ENCODE results near the gene ADARB2. TPM values are rescaled to one million over a fixed set of nuclear protein-coding genes. Genes with fewer than 3 reads are reported as not detected.
"Not testable (repeated sequence)": the region's sequence is repeated elsewhere in the genome, so short reads cannot be mapped to it uniquely, and the experiment has no call there.

Gene ADARB2
- polyA plus RNA-seq, 6 donors from 2014 or later, result 0.10 to 0.12 TPM; not detected in 4

- Mint-ChIP-seq H3K36me3 (no peaks in the 10 kb centered on the region), H3K27me3 (peaks cover 0 to 2% (median 0%) of the 10 kb centered on the region in 3 donors), H3K4me1 (peaks cover 51 to 68% (median 67%) of the 10 kb centered on the region in 3 donors), H3K9me3 (peaks cover 0 to under 1% (median 0%) of the 10 kb centered on the region in 7 donors), H3K27ac (peak overlapping the region in 2 of 6 donors; percentile 81 to 86), H3K4me3 (no peak overlapping the region)
- no peak for ATAC-seq (ENCODE audit: low read depth in 2 of 2)
- no peak for DNase-seq
These were observed 315.1 kb downstream of the ADARB2 start for GRCh38 chr10:1422275-1422674.

- ATAC-seq (ENCODE audit: low read depth in 2 of 2), result peak; percentile 81 to 86
- Mint-ChIP-seq H3K36me3 (no peaks in the 10 kb centered on the region), H3K9me3 (peaks cover 0 to 4% (median 0%) of the 10 kb centered on the region in 7 donors), H3K4me1 (peaks cover 45 to 60% (median 60%) of the 10 kb centered on the region in 3 donors), H3K27ac (peak overlapping the region; percentile 66 to 89 (median 81)), H3K27me3 (peaks cover 0 to 8% (median 6%) of the 10 kb centered on the region in 3 donors), H3K4me3 (peak overlapping the region; percentile 8 to 88 (median 78))
- DNase-seq, result peak; percentile 84
These were observed 316.5 kb downstream of the ADARB2 start for GRCh38 chr10:1420661-1421362.

GRCh38 chr10:1419796-1420610 lies 317.3 kb downstream of the ADARB2 start:
- no peak for DNase-seq
- H3K4me3 Mint-ChIP-seq, result peak overlapping the region in 7 of 8 donors; percentile 8 to 88 (median 73)
- H3K27me3 Mint-ChIP-seq, result peaks cover 4 to 10% (median 10%) of the 10 kb centered on the region in 3 donors
- H3K27ac Mint-ChIP-seq, result peak overlapping the region in 5 of 6 donors; percentile 66 to 88 (median 81)
- peaks cover 0 to 2% of the 10 kb centered on the region in 2 donors for H3K36me3 Mint-ChIP-seq
- peaks cover 0 to 6% (median 2%) of the 10 kb centered on the region in 7 donors for H3K9me3 Mint-ChIP-seq
- no peak for ATAC-seq (ENCODE audit: low read depth in 2 of 2)
- H3K4me1 Mint-ChIP-seq, result peaks cover 37 to 52% (median 52%) of the 10 kb centered on the region in 3 donors

- no peak for ATAC-seq (ENCODE audit: low read depth in 2 of 2)
- Mint-ChIP-seq H3K4me3 (no peak overlapping the region), H3K27me3 (peaks cover 12 to 28% (median 23%) of the 10 kb centered on the region in 3 donors), H3K27ac (no peak overlapping the region), H3K36me3 (peaks cover 0 to 11% of the 10 kb centered on the region in 2 donors), H3K9me3 (peaks cover 0 to 10% (median 2%) of the 10 kb centered on the region in 7 donors), H3K4me1 (peaks cover 27 to 41% (median 38%) of the 10 kb centered on the region in 3 donors)
- no peak for DNase-seq
These were observed 319.2 kb downstream of the ADARB2 start for GRCh38 chr10:1418031-1418550.

GRCh38 chr10:1417574-1417973 lies 319.8 kb downstream of the ADARB2 start:
- H3K27me3 Mint-ChIP-seq, result peaks cover 17 to 33% (median 27%) of the 10 kb centered on the region in 3 donors
- peak overlapping the region in 1 of 6 donors; percentile 67 for H3K27ac Mint-ChIP-seq
- H3K9me3 Mint-ChIP-seq, result peaks cover 0 to 10% (median 2%) of the 10 kb centered on the region in 7 donors
- H3K36me3 Mint-ChIP-seq, result peaks cover 0 to 15% of the 10 kb centered on the region in 2 donors
- DNase-seq (no peak), ATAC-seq (ENCODE audit: low read depth in 2 of 2) (no peak)
- peaks cover 32 to 41% (median 39%) of the 10 kb centered on the region in 3 donors for H3K4me1 Mint-ChIP-seq
- no peak overlapping the region for H3K4me3 Mint-ChIP-seq

- Mint-ChIP-seq H3K9me3 (peaks cover 0 to 10% (median 2%) of the 10 kb centered on the region in 7 donors), H3K36me3 (peaks cover 0 to 15% of the 10 kb centered on the region in 2 donors), H3K27me3 (peaks cover 19 to 35% (median 33%) of the 10 kb centered on the region in 3 donors), H3K27ac (no peak overlapping the region), H3K4me1 (peaks cover 30 to 39% (median 32%) of the 10 kb centered on the region in 3 donors), H3K4me3 (peak overlapping the region in 1 of 8 donors; percentile 64)
- DNase-seq (no peak), ATAC-seq (ENCODE audit: low read depth in 2 of 2) (no peak)
These were observed 320.8 kb downstream of the ADARB2 start for GRCh38 chr10:1416456-1417037.

GRCh38 chr10:1414893-1415292 lies 322.4 kb downstream of the ADARB2 start:
- Mint-ChIP-seq H3K4me3 (no peak overlapping the region), H3K4me1 (peaks cover 16 to 23% (median 16%) of the 10 kb centered on the region in 3 donors), H3K36me3 (peaks cover 0 to 15% of the 10 kb centered on the region in 2 donors), H3K27ac (peak overlapping the region in 1 of 6 donors; percentile 1), H3K9me3 (peaks cover 0 to 10% (median 2%) of the 10 kb centered on the region in 7 donors), H3K27me3 (peaks cover 23 to 46% (median 43%) of the 10 kb centered on the region in 3 donors)
- no peak for DNase-seq
- no peak for ATAC-seq (ENCODE audit: low read depth in 2 of 2)

GRCh38 chr10:1414346-1414745 lies 323.0 kb downstream of the ADARB2 start:
- H3K4me3 Mint-ChIP-seq, result peak overlapping the region in 1 of 8 donors; percentile 22
- H3K27me3 Mint-ChIP-seq, result peaks cover 28 to 50% (median 46%) of the 10 kb centered on the region in 3 donors
- not testable (repeated sequence) for ATAC-seq (ENCODE audit: low read depth in 2 of 2); DNase-seq
- peaks cover 0 to 10% (median 2%) of the 10 kb centered on the region in 7 donors for H3K9me3 Mint-ChIP-seq
- H3K4me1 Mint-ChIP-seq, result peaks cover 16 to 22% (median 16%) of the 10 kb centered on the region in 3 donors
- peaks cover 0 to 15% of the 10 kb centered on the region in 2 donors for H3K36me3 Mint-ChIP-seq
- H3K27ac Mint-ChIP-seq, result peak overlapping the region in 1 of 6 donors; percentile 53

GRCh38 chr10:1413823-1414222 lies 323.5 kb downstream of the ADARB2 start:
- Mint-ChIP-seq H3K27ac (no peak overlapping the region), H3K36me3 (peaks cover 0 to 15% of the 10 kb centered on the region in 2 donors), H3K9me3 (peaks cover 0 to 10% (median 2%) of the 10 kb centered on the region in 7 donors), H3K4me1 (peaks cover 16 to 22% (median 16%) of the 10 kb centered on the region in 3 donors), H3K27me3 (peaks cover 32 to 56% (median 49%) of the 10 kb centered on the region in 3 donors), H3K4me3 (no peak overlapping the region)
- DNase-seq (no peak), ATAC-seq (ENCODE audit: low read depth in 2 of 2) (no peak)

- Mint-ChIP-seq H3K9me3 (peaks cover 0 to 10% (median 2%) of the 10 kb centered on the region in 7 donors), H3K36me3 (peaks cover 0 to 15% of the 10 kb centered on the region in 2 donors), H3K27me3 (peaks cover 32 to 56% (median 49%) of the 10 kb centered on the region in 3 donors), H3K4me1 (peaks cover 16 to 22% (median 16%) of the 10 kb centered on the region in 3 donors), H3K27ac (peak overlapping the region in 5 of 6 donors; percentile 69 to 95 (median 83)), H3K4me3 (peak overlapping the region in 3 of 8 donors; percentile 7 to 56 (median 33))
- ATAC-seq (ENCODE audit: low read depth in 2 of 2) (no peak), DNase-seq (no peak)
These were observed 324.1 kb downstream of the ADARB2 start for GRCh38 chr10:1413256-1413655.

- peaks cover 16 to 22% (median 16%) of the 10 kb centered on the region in 3 donors for H3K4me1 Mint-ChIP-seq
- DNase-seq (peak; percentile 75), ATAC-seq (ENCODE audit: low read depth in 2 of 2) (peak; percentile 86 to 87)
- H3K36me3 Mint-ChIP-seq, result peaks cover 0 to 15% of the 10 kb centered on the region in 2 donors
- H3K27ac Mint-ChIP-seq, result peak overlapping the region; percentile 69 to 95 (median 84)
- peaks cover 32 to 56% (median 49%) of the 10 kb centered on the region in 3 donors for H3K27me3 Mint-ChIP-seq
- peaks cover 0 to 10% (median 2%) of the 10 kb centered on the region in 7 donors for H3K9me3 Mint-ChIP-seq
- peak overlapping the region in 6 of 8 donors; percentile 7 to 77 (median 50) for H3K4me3 Mint-ChIP-seq
These were observed 324.7 kb downstream of the ADARB2 start for GRCh38 chr10:1412531-1413189.

- ATAC-seq (ENCODE audit: low read depth in 2 of 2) (no peak), DNase-seq (no peak)
- Mint-ChIP-seq H3K9me3 (peaks cover 0 to 8% (median under 1%) of the 10 kb centered on the region in 7 donors), H3K27me3 (peaks cover 37 to 51% (median 46%) of the 10 kb centered on the region in 3 donors), H3K4me3 (peak overlapping the region in 1 of 8 donors; percentile 1), H3K36me3 (peaks cover 0 to 15% of the 10 kb centered on the region in 2 donors), H3K27ac (peak overlapping the region in 2 of 6 donors; percentile 26 to 62), H3K4me1 (peaks cover 12 to 19% (median 12%) of the 10 kb centered on the region in 3 donors)
These were observed 325.4 kb downstream of the ADARB2 start for GRCh38 chr10:1411956-1412355.
